Measurements from ENCODE around the gene SRM.
"Not testable (repeated sequence)": the region's sequence is repeated elsewhere in the genome, so short reads cannot be mapped to it uniquely, and the experiment has no call there.

- TF ChIP-seq CTCF (IDR thresholded peaks at IDR 0.05; ENCODE audit: insufficient read depth, low read length, poor library complexity, severe bottlenecking); EZH2phosphoT487 (conservative IDR thresholded peaks at IDR 0.05; ENCODE audit: low read length): not testable (repeated sequence)
These were observed 4.2 kb upstream of the SRM start for GRCh38 chr1:11063937-11064537.
